Measurements from ENCODE around the gene RYR1.
"Not testable (repeated sequence)": the region's sequence is repeated elsewhere in the genome, so short reads cannot be mapped to it uniquely, and the experiment has no call there.

RYR1 gene

GRCh38 chr19:38596057-38596981 lies 162.8 kb downstream of the RYR1 start:
- Histone ChIP-seq H3K36me3 (ENCODE audit: low read length) (peaks cover 6% of the 10 kb centered on the region; the same call in 1 of the 2 replicates), H3K27ac (ENCODE audit: low read depth, low read length) (no peak overlapping the region), H3K9me2 (replicated peaks; ENCODE audit: insufficient read depth, low read length) (no peaks in the 10 kb centered on the region), H3K9me3 (ENCODE audit: insufficient read depth, low read length) (no peaks in the 10 kb centered on the region), H3K4me3 (ENCODE audit: insufficient read depth, low read length, poor library complexity, severe bottlenecking) (no peak overlapping the region), H3K79me2 (ENCODE audit: insufficient read depth, low read length) (no peaks in the 10 kb centered on the region), H2AFZ (ENCODE audit: low read depth, low read length, severe bottlenecking) (no peak overlapping the region), H3K4me2 (ENCODE audit: low read depth, low read length, poor library complexity, severe bottlenecking) (no peak overlapping the region), H3K9ac (ENCODE audit: low read length) (no peak overlapping the region), H4K20me1 (ENCODE audit: low read depth, low read length) (no peaks in the 10 kb centered on the region), H3K27me3 (ENCODE audit: low read length) (no peaks in the 10 kb centered on the region), H3F3A (ENCODE audit: insufficient read depth) (no peaks in the 10 kb centered on the region)
- TF ChIP-seq, protein P1, sequence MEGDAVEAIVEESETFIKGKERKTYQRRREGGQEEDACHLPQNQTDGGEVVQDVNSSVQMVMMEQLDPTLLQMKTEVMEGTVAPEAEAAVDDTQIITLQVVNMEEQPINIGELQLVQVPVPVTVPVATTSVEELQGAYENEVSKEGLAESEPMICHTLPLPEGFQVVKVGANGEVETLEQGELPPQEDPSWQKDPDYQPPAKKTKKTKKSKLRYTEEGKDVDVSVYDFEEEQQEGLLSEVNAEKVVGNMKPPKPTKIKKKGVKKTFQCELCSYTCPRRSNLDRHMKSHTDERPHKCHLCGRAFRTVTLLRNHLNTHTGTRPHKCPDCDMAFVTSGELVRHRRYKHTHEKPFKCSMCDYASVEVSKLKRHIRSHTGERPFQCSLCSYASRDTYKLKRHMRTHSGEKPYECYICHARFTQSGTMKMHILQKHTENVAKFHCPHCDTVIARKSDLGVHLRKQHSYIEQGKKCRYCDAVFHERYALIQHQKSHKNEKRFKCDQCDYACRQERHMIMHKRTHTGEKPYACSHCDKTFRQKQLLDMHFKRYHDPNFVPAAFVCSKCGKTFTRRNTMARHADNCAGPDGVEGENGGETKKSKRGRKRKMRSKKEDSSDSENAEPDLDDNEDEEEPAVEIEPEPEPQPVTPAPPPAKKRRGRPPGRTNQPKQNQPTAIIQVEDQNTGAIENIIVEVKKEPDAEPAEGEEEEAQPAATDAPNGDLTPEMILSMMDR (IDR thresholded peaks at IDR 0.05; ENCODE audit: insufficient read depth, low read length, poor library complexity, severe bottlenecking) = no peak
- TF ChIP-seq EZH2phosphoT487 (conservative IDR thresholded peaks at IDR 0.05; ENCODE audit: low read length) = no peak

DNA sequence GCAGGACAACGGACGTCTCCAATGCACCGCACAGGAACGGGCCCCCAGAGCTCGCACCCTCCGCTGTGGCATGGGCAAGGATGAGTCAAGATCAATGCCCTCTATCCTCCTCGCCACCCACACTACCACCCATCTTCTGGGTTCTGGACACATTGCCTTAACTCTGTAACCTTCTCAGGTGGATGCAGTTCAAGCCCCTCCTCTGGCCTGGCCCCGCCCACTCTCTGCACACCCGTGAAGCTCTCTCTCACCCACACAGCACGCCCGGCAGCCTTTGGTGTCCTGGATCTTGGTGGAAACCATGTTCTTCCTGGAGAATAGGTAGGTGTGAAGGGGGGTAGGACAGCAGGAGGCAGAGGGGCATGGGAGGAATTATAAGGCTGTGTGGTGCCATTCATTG lies 163.6 kb downstream of the RYR1 start:
- H4K20me1 ChIP-seq (ENCODE audit: low read depth, low read length) = no peaks in the 10 kb centered on the region
- H3K4me3 ChIP-seq (ENCODE audit: insufficient read depth, low read length, poor library complexity, severe bottlenecking) = no peak overlapping the region
- no peak overlapping the region for H3K27ac ChIP-seq (ENCODE audit: low read depth, low read length)
- no peaks in the 10 kb centered on the region for H3F3A ChIP-seq (ENCODE audit: insufficient read depth)
- no peak overlapping the region for H2AFZ ChIP-seq (ENCODE audit: low read depth, low read length, severe bottlenecking)
- H3K36me3 ChIP-seq (ENCODE audit: low read length) = peaks cover 7% of the 10 kb centered on the region; the same call in 1 of the 2 replicates
- H3K9me3 ChIP-seq (ENCODE audit: insufficient read depth, low read length) = no peaks in the 10 kb centered on the region
- H3K9ac ChIP-seq (ENCODE audit: low read length) = no peak overlapping the region
- H3K4me2 ChIP-seq (ENCODE audit: low read depth, low read length, poor library complexity, severe bottlenecking) = no peak overlapping the region
- TF ChIP-seq, protein P1 (IDR thresholded peaks at IDR 0.05; ENCODE audit: insufficient read depth, low read length, poor library complexity, severe bottlenecking) = no peak
- TF ChIP-seq EZH2phosphoT487 (conservative IDR thresholded peaks at IDR 0.05; ENCODE audit: low read length) = no peak
- no peaks in the 10 kb centered on the region for H3K79me2 ChIP-seq (ENCODE audit: insufficient read depth, low read length)
- no peaks in the 10 kb centered on the region for H3K9me2 ChIP-seq (replicated peaks; ENCODE audit: insufficient read depth, low read length)
- no peaks in the 10 kb centered on the region for H3K27me3 ChIP-seq (ENCODE audit: low read length)

DNA sequence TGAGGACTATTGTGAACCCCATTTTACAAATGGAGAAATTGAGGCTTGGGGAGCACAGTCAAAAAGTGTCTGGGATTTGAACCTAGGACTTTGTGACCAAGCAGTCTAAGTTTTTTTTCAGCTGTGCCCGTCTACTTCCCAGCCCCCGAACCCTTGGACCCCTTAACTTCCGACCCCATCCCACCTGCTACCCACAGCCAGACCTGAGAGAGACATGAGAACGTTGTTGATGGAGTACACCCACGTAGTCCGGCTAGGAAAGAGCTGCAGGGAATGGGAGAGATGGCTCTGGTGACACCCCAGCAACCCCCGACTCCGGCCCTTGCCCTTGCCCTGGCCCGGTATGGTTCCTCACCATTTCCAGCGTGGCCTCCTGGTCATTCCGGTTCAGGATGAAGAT lies 166.2 kb downstream of the RYR1 start:
- H2AFZ ChIP-seq (ENCODE audit: low read depth, low read length, severe bottlenecking) = no peak overlapping the region
- no peak for TF ChIP-seq EZH2phosphoT487 (conservative IDR thresholded peaks at IDR 0.05; ENCODE audit: low read length)
- TF ChIP-seq, protein P1 (IDR thresholded peaks at IDR 0.05; ENCODE audit: insufficient read depth, low read length, poor library complexity, severe bottlenecking) = no peak
- H3K9ac ChIP-seq (ENCODE audit: low read length) = no peak overlapping the region
- H4K20me1 ChIP-seq (ENCODE audit: low read depth, low read length) = no peaks in the 10 kb centered on the region
- H3K36me3 ChIP-seq (ENCODE audit: low read length) = peaks cover 9% of the 10 kb centered on the region; the same call in 1 of the 2 replicates
- H3K4me3 ChIP-seq (ENCODE audit: insufficient read depth, low read length, poor library complexity, severe bottlenecking) = no peak overlapping the region
- no peaks in the 10 kb centered on the region for H3K9me2 ChIP-seq (replicated peaks; ENCODE audit: insufficient read depth, low read length)
- no peak overlapping the region for H3K4me2 ChIP-seq (ENCODE audit: low read depth, low read length, poor library complexity, severe bottlenecking)
- no peaks in the 10 kb centered on the region for H3K27me3 ChIP-seq (ENCODE audit: low read length)
- H3F3A ChIP-seq (ENCODE audit: insufficient read depth) = 0 out of 2 replicates have a peak, but pooled peaks cover 3% of the 10 kb centered on the region
- H3K27ac ChIP-seq (ENCODE audit: low read depth, low read length) = no peak overlapping the region
- no peaks in the 10 kb centered on the region for H3K79me2 ChIP-seq (ENCODE audit: insufficient read depth, low read length)
- H3K9me3 ChIP-seq (ENCODE audit: insufficient read depth, low read length) = no peaks in the 10 kb centered on the region

DNA sequence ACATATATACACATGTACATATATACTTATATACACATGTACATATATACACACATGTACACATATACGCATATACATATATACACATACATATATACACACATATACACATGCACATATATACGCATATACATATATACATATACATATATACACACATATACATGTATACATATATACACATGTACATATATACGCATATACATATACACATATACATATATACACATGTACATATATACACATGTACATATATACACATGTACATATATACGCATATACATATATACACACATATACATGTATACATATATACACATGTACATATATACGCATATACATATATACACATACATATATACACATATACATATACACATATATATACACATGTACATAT lies 169.4 kb downstream of the RYR1 start:
- H3K36me3 ChIP-seq (ENCODE audit: low read length); H3K79me2 ChIP-seq (ENCODE audit: insufficient read depth, low read length); H3K4me2 ChIP-seq (ENCODE audit: low read depth, low read length, poor library complexity, severe bottlenecking); H3F3A ChIP-seq (ENCODE audit: insufficient read depth); H4K20me1 ChIP-seq (ENCODE audit: low read depth, low read length); H3K9ac ChIP-seq (ENCODE audit: low read length); H3K27ac ChIP-seq (ENCODE audit: low read depth, low read length); H3K9me3 ChIP-seq (ENCODE audit: insufficient read depth, low read length); H3K9me2 ChIP-seq (replicated peaks; ENCODE audit: insufficient read depth, low read length); H3K27me3 ChIP-seq (ENCODE audit: low read length); H3K4me3 ChIP-seq (ENCODE audit: insufficient read depth, low read length, poor library complexity, severe bottlenecking); H2AFZ ChIP-seq (ENCODE audit: low read depth, low read length, severe bottlenecking): not testable (repeated sequence)

All from SU-DHL-6 (cell line).